HepG2 (cell line): ENCODE data around the gene CHST4. TPM values are rescaled to one million over a fixed set of nuclear protein-coding genes. Genes with fewer than 3 reads are reported as not detected.
A peak's percentile ranks its signal among the peaks of the same experiment; 100 is the strongest.

Experiments used
- ATAC-seq: fragments of 200-7000 bp; cut with Tn5 transposase; 3 replicates; pipeline ENCODE4 v1.9.1; 2020; ENCODE audit warnings: mild to moderate bottlenecking, moderate library complexity
- BruUV-seq: library from RNA; stranded (reverse); fragments of 400-500 nt; replicated peaks from 2 replicates; lab custom pipeline; 2021; lab: Mats Ljungman, UMichigan
- CTCF ChIA-PET: fragments of 300-600 bp; formaldehyde crosslinking; extraction: SDS; loops from one replicate; lab custom pipeline; 2021; ENCODE audit warnings: low total read pairs, inconsistent platforms, low intra/inter-chr PET ratio; lab: Yijun Ruan, JAX
- POLR2A ChIA-PET: fragments of 350-600 bp; sonication (Branson Sonifier 250); formaldehyde crosslinking; loops from one replicate; lab custom pipeline; 2020; ENCODE audit warnings: antibody characterized with exemption, inconsistent platforms; lab: Yijun Ruan, JAX
- DNase-seq: peaks from one replicate; pipeline ENCODE4 v3.0.0-alpha.2; 2015; ENCODE audit warnings: low spot score
- FAIRE-seq: peaks from 3 replicates; lab custom pipeline; 2011; peaks lifted over from hg19 to GRCh38; lab: Jason Lieb, UNC
- H2AFZ ChIP-seq: one replicate; pipeline ENCODE4 v1.6.1; 2011; ENCODE audit warnings: low read length, inconsistent platforms
- H3K27ac ChIP-seq: fragments of 300-600 bp; 3 replicates; pipeline ENCODE4 v1.8.0; 2011; ENCODE audit warnings: mixed run types, mild to moderate bottlenecking, mixed read lengths, low read length, inconsistent platforms; ENCODE audit not compliant: insufficient read depth; ENCODE audit errors: extremely low read length
- H3K27me3 ChIP-seq, 2 experiments: fragments of 200-600 bp in 1 of 2; 2 replicates in 1 of 2; 3 replicates in 1 of 2; pipeline versions ENCODE4 v1.6.0 to v1.8.0; 2011; ENCODE audit warnings: low read length in 2 of 2, mild to moderate bottlenecking in 2 of 2, moderate library complexity in 2 of 2, inconsistent platforms in 1 of 2; ENCODE audit not compliant: insufficient read depth in 2 of 2, control insufficient read depth in 1 of 2
- H3K36me3 ChIP-seq, 2 experiments: fragments of 200-600 bp in 1 of 2; replicated peaks in 1 of 2; 2 replicates in 1 of 2; 3 replicates in 1 of 2; pipeline versions ENCODE4 v1.5.1 to v1.8.0; 2011; ENCODE audit warnings: low read length in 2 of 2, inconsistent platforms in 1 of 2; ENCODE audit not compliant: insufficient read depth in 2 of 2, control insufficient read depth in 1 of 2
- H3K4me1 ChIP-seq: 2 replicates; pipeline ENCODE4 v1.5.1; 2012; ENCODE audit warnings: low read length, inconsistent platforms; ENCODE audit not compliant: insufficient read depth
- H3K4me2 ChIP-seq: 2 replicates; pipeline ENCODE4 v1.6.0; 2011; ENCODE audit warnings: low read depth, low read length, inconsistent platforms
- H3K4me3 ChIP-seq, 3 experiments: fragments of 200-600 bp in 1 of 3; sonication (generic), shearing (Covaris generic) in 1 of 3; replicated peaks in 1 of 3; 2 replicates each; pipeline ENCODE4 v1.5.1; 2011 to 2016; ENCODE audit warnings: low read length in 3 of 3, inconsistent platforms in 2 of 3, low read depth in 2 of 3, mild to moderate bottlenecking in 2 of 3, control low read depth in 1 of 3, mixed read lengths in 1 of 3; ENCODE audit not compliant: insufficient read depth in 1 of 3
- H3K79me2 ChIP-seq: one replicate; pipeline ENCODE4 v1.6.1; 2011; ENCODE audit warnings: low read length, inconsistent platforms; ENCODE audit not compliant: insufficient read depth
- H3K9ac ChIP-seq: 2 replicates; pipeline ENCODE4 v1.6.0; 2011; ENCODE audit warnings: mild to moderate bottlenecking, low read depth, low read length, inconsistent platforms; ENCODE audit not compliant: insufficient read depth
- H3K9me3 ChIP-seq: 2 replicates; pipeline ENCODE4 v1.5.1; 2012; ENCODE audit warnings: mild to moderate bottlenecking, low read length
- H4K20me1 ChIP-seq: 2 replicates; pipeline ENCODE4 v1.6.0; 2011; ENCODE audit warnings: inconsistent platforms, mild to moderate bottlenecking, low read length, moderate library complexity; ENCODE audit not compliant: insufficient read depth
- BCL6 ChIP-seq: IDR thresholded peaks from 2 replicates; pipeline ENCODE4 v1.6.1; 2016; ENCODE audit warnings: missing genetic modification reagents, missing compliant biosample characterization
- BRCA1 ChIP-seq: sonication (generic); formaldehyde crosslinking; IDR thresholded peaks from 2 replicates; pipeline ENCODE4 v1.4.0; 2020; ENCODE audit warnings: missing genetic modification reagents
- CENPT ChIP-seq: sonication (generic); formaldehyde crosslinking; IDR thresholded peaks from 2 replicates; pipeline ENCODE4 v1.8.0; 2022; ENCODE audit warnings: low read depth, mild to moderate bottlenecking, moderate library complexity, missing genetic modification reagents
- CREBL2 ChIP-seq: sonication (generic); formaldehyde crosslinking; IDR thresholded peaks from 2 replicates; pipeline ENCODE4 v1.8.1; 2023; ENCODE audit warnings: missing genetic modification reagents, mild to moderate bottlenecking, borderline replicate concordance
- HCFC1 ChIP-seq: fragments of 150-350 bp; IDR thresholded peaks from 2 replicates; pipeline ENCODE4 v1.6.1; 2014; ENCODE audit warnings: low read depth, low read length
- HIC2 ChIP-seq: sonication (generic); formaldehyde crosslinking; IDR thresholded peaks from 2 replicates; pipeline ENCODE4 v1.9.0; 2022; ENCODE audit warnings: low read depth, missing genetic modification reagents
- IKZF4 ChIP-seq: sonication (generic); formaldehyde crosslinking; IDR thresholded peaks from 2 replicates; pipeline ENCODE4 v1.5.1; 2020; ENCODE audit warnings: borderline replicate concordance, mild to moderate bottlenecking, low read depth, missing genetic modification reagents; ENCODE audit errors: not compliant biosample characterization
- MAFK ChIP-seq, 2 experiments: IDR thresholded peaks in 1 of 2; conservative IDR thresholded peaks in 1 of 2; 2 replicates each; pipeline ENCODE4 v1.6.1; 2011; ENCODE audit warnings: improper control_type of control experiment in 2 of 2, low read length in 2 of 2
- NFKBIZ ChIP-seq: IDR thresholded peaks from 2 replicates; pipeline ENCODE4 v1.6.1; 2018; ENCODE audit warnings: missing genetic modification reagents, missing compliant biosample characterization
- PRMT3 ChIP-seq: sonication (generic); formaldehyde crosslinking; IDR thresholded peaks from 2 replicates; pipeline ENCODE4 v1.8.1; 2022; ENCODE audit warnings: low read depth, mild to moderate bottlenecking, moderate library complexity, missing genetic modification reagents, borderline replicate concordance
- RARA ChIP-seq: IDR thresholded peaks from 2 replicates; pipeline ENCODE4 v1.6.1; 2016; ENCODE audit warnings: missing genetic modification reagents, missing compliant biosample characterization
- TEAD3 ChIP-seq: optimal IDR thresholded peaks from 2 replicates; pipeline ENCODE3; 2016; ENCODE audit warnings: borderline replicate concordance
- UBTF ChIP-seq: sonication (generic); formaldehyde crosslinking; IDR thresholded peaks from 2 replicates; pipeline ENCODE4 v1.4.0; 2020; ENCODE audit warnings: mild to moderate bottlenecking, missing genetic modification reagents
- ZBTB46 ChIP-seq: sonication (generic); formaldehyde crosslinking; IDR thresholded peaks from 2 replicates; pipeline ENCODE4 v1.4.0; 2020; ENCODE audit warnings: mild to moderate bottlenecking, missing genetic modification reagents, borderline replicate concordance
- ZNF414 ChIP-seq: sonication (generic); formaldehyde crosslinking; IDR thresholded peaks from 2 replicates; pipeline ENCODE4 v1.5.0; 2020; ENCODE audit warnings: missing genetic modification reagents
- ZNF562 ChIP-seq: sonication (generic); formaldehyde crosslinking; IDR thresholded peaks from 2 replicates; pipeline ENCODE4 v1.8.0; 2022; ENCODE audit warnings: missing genetic modification reagents, borderline replicate concordance
- WGBS: methylation state at CpG from one replicate; pipeline ENCODE4 v1.1.6; 2017; ENCODE audit warnings: low lambda C conversion rate; 5-methylcytosine and 5-hydroxymethylcytosine counted together
- in situ Hi-C: cut with HindIII; loops from 2 replicates; pipeline ENCODE4 v1.10.0; 2017; ENCODE audit warnings: low pct_unique_long_range_greater_than_20kb; ENCODE audit not compliant: extremely low pct_ligation_motif_present
- intact Hi-C: fragments of 100-400 bp; cut with micrococcal nuclease; formaldehyde crosslinking; loops from one replicate; pipeline ENCODE4 v1.10.0; 2022; ENCODE audit not compliant: unreplicated experiment
- polyA plus RNA-seq, 8 experiments: library from polyadenylated mRNA; depleted of rRNA in 3 of 8; stranded (reverse) in 7 of 8; unstranded in 1 of 8; fragments of >200 nt; fragmentation: Illumina TruSeq in 4 of 8; extraction: Trizol in 4 of 8; gene quantifications; 2 replicates each; pipeline versions ENCODE4 v1.2.1 to v1.2.3, GENCODE V29; 2011 to 2016; ENCODE audit warnings: low read depth in 4 of 8, missing spikeins in 1 of 8, mixed read lengths in 1 of 8; ENCODE audit not compliant: insufficient read depth in 1 of 8
- total RNA-seq, 5 experiments: library from RNA; depleted of rRNA; stranded (reverse); fragments of >200 nt; fragmentation: Illumina TruSeq; extraction: Trizol; gene quantifications; 2 replicates each; pipeline ENCODE4 v1.2.3, GENCODE V29; 2016; ENCODE audit warnings: low read depth in 1 of 5

CHST4 gene
- total and polyA plus RNA-seq, 2 of the 13 experiments (the other 11 are each of a cell fraction or from before 2014, with no cell fraction given) = not detected

- no peak overlapping the region for H3K9ac ChIP-seq
- ATAC-seq (peak; percentile 86), FAIRE-seq (peak; percentile 77), DNase-seq (peak; percentile 55)
- peaks cover 9 to 30% of the 10 kb centered on the region in 2 experiments for H3K36me3 ChIP-seq
- WGBS = 57% methylated on average over 3 of the region's 3 CpGs
- H4K20me1 ChIP-seq = no peaks in the 10 kb centered on the region
- CTCF ChIA-PET = interaction anchor here (1.6 to 1.7 kb wide), 3 partner anchors 21 to 166 kb away, joined by 5 to 10 read pairs (median 10); no protein-coding TSS in a partner anchor
- H3K4me1 ChIP-seq = peaks cover 18% of the 10 kb centered on the region
- no peak overlapping the region for H3K27ac ChIP-seq
- no peaks in the 10 kb centered on the region; a peak in 1 of 5 replicates for H3K27me3 ChIP-seq
- H2AFZ ChIP-seq = no peak overlapping the region
- H3K4me3 ChIP-seq = no peak overlapping the region
- BruUV-seq = no TSS peak
- intact Hi-C loops = loop anchor here (1.0 kb wide), 1 partner anchor 132 kb away; no protein-coding TSS in a partner anchor
- POLR2A ChIA-PET = interaction anchor here (1.6 kb wide), 1 partner anchor 17 kb away, joined by 8 read pairs; the partner anchor contains the start of gene ZNF23
- no peak overlapping the region for H3K4me2 ChIP-seq
- H3K79me2 ChIP-seq = peaks cover 3% of the 10 kb centered on the region
- in situ Hi-C loops = no loop called here
- H3K9me3 ChIP-seq = no peaks in the 10 kb centered on the region
- TF ChIP-seq TEAD3 (CRISPR knock-in tag) (peak; percentile 11), MAFK (conservative IDR thresholded peaks at IDR 0.05 in 1 of 2, IDR thresholded peaks at IDR 0.05 in 1 of 2; ENCODE audit: low read length in 2 of 2) (no peak), UBTF (CRISPR knock-in tag) (no peak), ZNF414 (CRISPR knock-in tag) (no peak), PRMT3 (CRISPR knock-in tag) (no peak), NFKBIZ (CRISPR knock-in tag) (peak; percentile 30; the same call in 1 of the 2 replicates), ZBTB46 (CRISPR knock-in tag) (no peak), CREBL2 (no peak), BRCA1 (CRISPR knock-in tag) (no peak), RARA (CRISPR knock-in tag) (no peak), HIC2 (no peak), BCL6 (peak; percentile 91), HCFC1 (no peak), ZNF562 (no peak), CENPT (CRISPR knock-in tag) (no peak), IKZF4 (CRISPR knock-in tag) (no peak)
Measured at GRCh38 chr16:71479420-71479819, 46.8 kb upstream of the CHST4 start.
